Omental fat pad (tissue), 4 donors: ENCODE results near the gene THSD8. TPM values are rescaled to one million over a fixed set of nuclear protein-coding genes. Genes with fewer than 3 reads are reported as not detected.

ENCODE experiments used
- ATAC-seq: fragments of 150-250 bp; one replicate; pipeline ENCODE4 v1.9.1; 2016; ENCODE audit warnings: mild to moderate bottlenecking, moderate library complexity; ENCODE audit not compliant: low FRiP score
- DNase-seq: peaks from one replicate; pipeline ENCODE4 v3.0.0-alpha.2; 2019; ENCODE audit warnings: low spot score
- CTCF ChIP-seq, 3 donors: fragments of 450-650 bp; IDR thresholded peaks; one replicate each; pipeline ENCODE4 v1.5.1; 2016 to 2017; ENCODE audit warnings: antibody characterized with exemption in 3 of 3, mild to moderate bottlenecking in 3 of 3, moderate library complexity in 2 of 3
- total RNA-seq, 4 donors: library from RNA; depleted of rRNA; stranded (reverse); fragments of >200 nt; gene quantifications; one replicate each; pipeline ENCODE4 v1.1.0, GENCODE V29; 2016

THSD8 gene
- total RNA-seq, 4 donors from 2014 or later: not detected

- TF ChIP-seq CTCF (IDR thresholded peaks at IDR 0.05): no peak
- DNase-seq: no peak
- no peak for ATAC-seq
These were observed 16.3 kb upstream of the THSD8 start for GRCh38 chr19:12785431-12786031.

GRCh38 chr19:12786141-12786870 lies 15.6 kb upstream of the THSD8 start:
- no peak for DNase-seq

GRCh38 chr19:12786952-12787351 lies 14.9 kb upstream of the THSD8 start:
- ATAC-seq: no peak
- DNase-seq: no peak
- TF ChIP-seq CTCF (IDR thresholded peaks at IDR 0.05): no peak

More at GRCh38 chr19:12786141-12786870, 15.6 kb upstream of the THSD8 start:
- ATAC-seq: no peak
- no peak for TF ChIP-seq CTCF (IDR thresholded peaks at IDR 0.05)

GRCh38 chr19:12787458-12787857 lies 14.4 kb upstream of the THSD8 start:
- ATAC-seq (no peak), DNase-seq (no peak)
- TF ChIP-seq CTCF (IDR thresholded peaks at IDR 0.05): no peak

GRCh38 chr19:12788042-12788681 lies 13.7 kb upstream of the THSD8 start:
- no peak for DNase-seq
- no peak for TF ChIP-seq CTCF (IDR thresholded peaks at IDR 0.05)
- no peak for ATAC-seq

GRCh38 chr19:12788682-12789097 lies 13.2 kb upstream of the THSD8 start:
- DNase-seq (no peak), ATAC-seq (no peak)
- TF ChIP-seq CTCF (IDR thresholded peaks at IDR 0.05): no peak
